Measurements from ENCODE around the gene DOC2A. TPM values are rescaled to one million over a fixed set of nuclear protein-coding genes. Genes with fewer than 3 reads are reported as not detected.
A peak's percentile ranks its signal among the peaks of the same experiment; 100 is the strongest.

The DOC2A gene
- total and polyA plus RNA-seq, 9 of the 15 experiments (the other 6 are each of a cell fraction or from before 2014, with no cell fraction given) = 0.03 to 0.38 (median 0.28) TPM; not detected in 1

- Histone ChIP-seq H3K4me1 (replicated peaks in 1 of 2; ENCODE audit: control insufficient read depth in 2 of 2, insufficient read depth in 2 of 2, low read length in 2 of 2) (peaks cover 2 to 5% of the 10 kb centered on the region in 2 experiments; a peak in 3 of 5 replicates), H3K79me2 (ENCODE audit: control insufficient read depth, insufficient read depth, low read length) (no peaks in the 10 kb centered on the region), H3K9me3 (replicated peaks; ENCODE audit: control insufficient read depth, insufficient read depth, low read depth, low read length) (no peaks in the 10 kb centered on the region), H3K4me3 (no peak overlapping the region), H3K4me2 (ENCODE audit: insufficient read depth, low read length) (no peak overlapping the region), H3K27me3 (ENCODE audit: control insufficient read depth in 2 of 2, insufficient read depth in 2 of 2, low read length in 2 of 2) (no peaks in the 10 kb centered on the region; a peak in 1 of 5 replicates), H4K20me1 (replicated peaks; ENCODE audit: control insufficient read depth, insufficient read depth, low read length) (no peaks in the 10 kb centered on the region), H3K27ac (ENCODE audit: extremely low read depth, low read depth, low read length) (no peak overlapping the region), H3K9ac (ENCODE audit: insufficient read depth in 1 of 2, low read depth in 2 of 2, low read length in 2 of 2) (no peak overlapping the region), H3K9me1 (ENCODE audit: control insufficient read depth, insufficient read depth, low read length) (no peaks in the 10 kb centered on the region), H2AFZ (ENCODE audit: low read depth, low read length) (no peak overlapping the region), H3K36me3 (ENCODE audit: control insufficient read depth, insufficient read depth, low read length) (no peaks in the 10 kb centered on the region)
- in situ Hi-C loops (cut with MboI) (no loop called here), intact Hi-C loops (cut with micrococcal nuclease) (loop anchor here (5.0 kb wide), 1 partner anchor 46 kb away; the partner anchor contains the start of gene TBX6)
- FAIRE-seq (no peak), ATAC-seq (no peak), DNase-seq (ENCODE audit: extremely low read depth in 1 of 4, low spot score in 3 of 4) (no peak)
- WGBS (ENCODE audit: insufficient coverage, low coverage, missing lambda C conversion rate) = 33% methylated on average over 1 of the region's 1 CpG
- BruUV-seq (replicated peaks) = no TSS peak
- ChIA-PET CTCF (ENCODE audit: low intra/inter-chr PET ratio) (no interaction called here), POLR2A (no interaction called here)
- TF ChIP-seq ZBTB40 (IDR thresholded peaks at IDR 0.05) (no peak), ZBTB40 (CRISPR knock-in tag; IDR thresholded peaks at IDR 0.05) (no peak), ZNF134 (CRISPR knock-in tag; conservative IDR thresholded peaks at IDR 0.05) (no peak), ZFP36 (IDR thresholded peaks at IDR 0.05; ENCODE audit: low read depth, low read length, partially characterized antibody) (peak; percentile 73), EGR1 (conservative IDR thresholded peaks at IDR 0.05) (no peak), NUFIP1 (IDR thresholded peaks at IDR 0.05; ENCODE audit: partially characterized antibody) (no peak), ZMIZ1 (IDR thresholded peaks at IDR 0.05; ENCODE audit: low read depth in 2 of 2, low read length in 2 of 2) (no peak), FOSL1 (tag; conservative IDR thresholded peaks at IDR 0.05) (no peak), BCOR (IDR thresholded peaks at IDR 0.05) (0 out of 2 replicates have a peak, but pooled peaks have one; percentile 23), POLR3G (IDR thresholded peaks at IDR 0.05; ENCODE audit: extremely low read depth, insufficient read length, insufficient replicate concordance) (no peak), ZNF766 (CRISPR knock-in tag; conservative IDR thresholded peaks at IDR 0.05) (no peak), RBM25 (IDR thresholded peaks at IDR 0.05; ENCODE audit: low read depth, low read length, severe bottlenecking) (peak; percentile 12)
Measured at GRCh38 chr16:30046588-30046987, 35.8 kb upstream of the DOC2A start.
